ENCODE results near the gene TTC39C. TPM values are rescaled to one million over a fixed set of nuclear protein-coding genes. Genes with fewer than 3 reads are reported as not detected.

Gene TTC39C
- total and polyA plus RNA-seq, 2 of the 8 experiments (the other 6 are each of a cell fraction or from before 2014, with no cell fraction given) = 8.1 to 79.1 TPM

- peak; percentile 39 for TF ChIP-seq CTBP2 (IDR thresholded peaks at IDR 0.05; ENCODE audit: borderline replicate concordance, insufficient read depth, insufficient read length, low read length)
- TF ChIP-seq RBBP5 (IDR thresholded peaks at IDR 0.05; ENCODE audit: borderline replicate concordance, low read depth, low read length) = peak; percentile 49
- TF ChIP-seq POU5F1 (IDR thresholded peaks at IDR 0.05; ENCODE audit: low read depth, low read length) = no peak
- TF ChIP-seq EGR1 (IDR thresholded peaks at IDR 0.05; ENCODE audit: borderline replicate concordance, low read depth, low read length) = peak; percentile 51; the same call in 1 of the 2 replicates
- peak; percentile 70 for TF ChIP-seq ASH2L (IDR thresholded peaks at IDR 0.05; ENCODE audit: low read length)
- peak in 1 of 2 experiments; percentile 27; a peak in 1 of 4 replicates for TF ChIP-seq SIN3A (conservative IDR thresholded peaks at IDR 0.05 in 1 of 2, IDR thresholded peaks at IDR 0.05 in 1 of 2; ENCODE audit: low read depth in 1 of 2, low read length in 2 of 2)
- TF ChIP-seq PHF8 (conservative IDR thresholded peaks at IDR 0.05; ENCODE audit: low read depth, low read length) = peak; percentile 46
- TF ChIP-seq SUZ12 (IDR thresholded peaks at IDR 0.05; ENCODE audit: low read length) = peak; percentile 18; the same call in 1 of the 2 replicates
- no peak for TF ChIP-seq CHD2 (IDR thresholded peaks at IDR 0.05; ENCODE audit: low read length)
- TF ChIP-seq CREB1 (IDR thresholded peaks at IDR 0.05) = no peak
- peak; percentile 3; the same call in 1 of the 2 replicates for TF ChIP-seq TAF1 (IDR thresholded peaks at IDR 0.05; ENCODE audit: low read depth, low read length)
- TF ChIP-seq POLR2A (IDR thresholded peaks at IDR 0.05; ENCODE audit: control extremely low read depth in 1 of 2, low read depth in 2 of 2, low read length in 2 of 2) = peak in 1 of 2 experiments; percentile 11; a peak in 1 of 3 replicates
- no peak for TF ChIP-seq SP4 (IDR thresholded peaks at IDR 0.05; ENCODE audit: low read length)
- TF ChIP-seq BACH1 (IDR thresholded peaks at IDR 0.05; ENCODE audit: low read length) = peak; percentile 48
- no peak for TF ChIP-seq GTF2F1 (IDR thresholded peaks at IDR 0.05; ENCODE audit: borderline replicate concordance, low read depth, low read length)
- no peak for TF ChIP-seq EZH2 (IDR thresholded peaks at IDR 0.05; ENCODE audit: low read depth, low read length, severe bottlenecking)
- TF ChIP-seq YY1 (IDR thresholded peaks at IDR 0.05; ENCODE audit: low read depth, low read length) = no peak
- TF ChIP-seq, protein P1, sequence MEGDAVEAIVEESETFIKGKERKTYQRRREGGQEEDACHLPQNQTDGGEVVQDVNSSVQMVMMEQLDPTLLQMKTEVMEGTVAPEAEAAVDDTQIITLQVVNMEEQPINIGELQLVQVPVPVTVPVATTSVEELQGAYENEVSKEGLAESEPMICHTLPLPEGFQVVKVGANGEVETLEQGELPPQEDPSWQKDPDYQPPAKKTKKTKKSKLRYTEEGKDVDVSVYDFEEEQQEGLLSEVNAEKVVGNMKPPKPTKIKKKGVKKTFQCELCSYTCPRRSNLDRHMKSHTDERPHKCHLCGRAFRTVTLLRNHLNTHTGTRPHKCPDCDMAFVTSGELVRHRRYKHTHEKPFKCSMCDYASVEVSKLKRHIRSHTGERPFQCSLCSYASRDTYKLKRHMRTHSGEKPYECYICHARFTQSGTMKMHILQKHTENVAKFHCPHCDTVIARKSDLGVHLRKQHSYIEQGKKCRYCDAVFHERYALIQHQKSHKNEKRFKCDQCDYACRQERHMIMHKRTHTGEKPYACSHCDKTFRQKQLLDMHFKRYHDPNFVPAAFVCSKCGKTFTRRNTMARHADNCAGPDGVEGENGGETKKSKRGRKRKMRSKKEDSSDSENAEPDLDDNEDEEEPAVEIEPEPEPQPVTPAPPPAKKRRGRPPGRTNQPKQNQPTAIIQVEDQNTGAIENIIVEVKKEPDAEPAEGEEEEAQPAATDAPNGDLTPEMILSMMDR (IDR thresholded peaks at IDR 0.05; ENCODE audit: control extremely low read depth in 1 of 3, insufficient read depth in 1 of 3, low read depth in 1 of 3, low read length in 3 of 3) = no peak
These were observed at the start of gene TTC39C (continued) for GRCh38 chr18:24014062-24014985.

Data from H1 (cell line).